ENCODE results near the gene CCR7.
A peak's percentile ranks its signal among the peaks of the same experiment; 100 is the strongest.
"Not testable (repeated sequence)": the region's sequence is repeated elsewhere in the genome, so short reads cannot be mapped to it uniquely, and the experiment has no call there.

The CCR7 gene

GRCh38 chr17:40576113-40576740, 11.0 kb upstream of the CCR7 start:
- H3K4me3 Mint-ChIP-seq = no peak overlapping the region
- peak overlapping the region; percentile 85 for H3K27ac Mint-ChIP-seq
- peaks cover 64% of the 10 kb centered on the region for H3K4me1 Mint-ChIP-seq
- peaks cover 27% of the 10 kb centered on the region for H3K36me3 Mint-ChIP-seq
- ATAC-seq = no peak
- no peaks in the 10 kb centered on the region for H3K27me3 Mint-ChIP-seq
- peaks cover 13% of the 10 kb centered on the region for H3K9me3 Mint-ChIP-seq

GRCh38 chr17:40574292-40574691, 9.0 kb upstream of the CCR7 start:
- peaks cover 14% of the 10 kb centered on the region for H3K9me3 Mint-ChIP-seq
- no peaks in the 10 kb centered on the region for H3K27me3 Mint-ChIP-seq
- peaks cover 58% of the 10 kb centered on the region for H3K4me1 Mint-ChIP-seq
- no peak for ATAC-seq
- peaks cover 32% of the 10 kb centered on the region for H3K36me3 Mint-ChIP-seq
- H3K4me3 Mint-ChIP-seq = no peak overlapping the region
- no peak overlapping the region for H3K27ac Mint-ChIP-seq

GRCh38 chr17:40572245-40572993, 7.1 kb upstream of the CCR7 start:
- H3K9me3 Mint-ChIP-seq = peaks cover 14% of the 10 kb centered on the region
- not testable (repeated sequence) for H3K4me3 Mint-ChIP-seq, H3K27me3 Mint-ChIP-seq, ATAC-seq
- peaks cover 52% of the 10 kb centered on the region for H3K4me1 Mint-ChIP-seq
- H3K36me3 Mint-ChIP-seq = peaks cover 32% of the 10 kb centered on the region
- peak overlapping the region; percentile 46 for H3K27ac Mint-ChIP-seq

- Mint-ChIP-seq H3K36me3 (peaks cover 45% of the 10 kb centered on the region), H3K4me3 (no peak overlapping the region), H3K27me3 (no peaks in the 10 kb centered on the region), H3K27ac (peak overlapping the region; percentile 49), H3K9me3 (peaks cover 10% of the 10 kb centered on the region), H3K4me1 (peaks cover 55% of the 10 kb centered on the region)
- ATAC-seq = no peak
Observed at GRCh38 chr17:40568074-40568836, 3.0 kb upstream of the CCR7 start.

GRCh38 chr17:40567377-40567776, 2.1 kb upstream of the CCR7 start:
- no peak for ATAC-seq
- H3K4me1 Mint-ChIP-seq = peaks cover 55% of the 10 kb centered on the region
- H3K36me3 Mint-ChIP-seq = peaks cover 47% of the 10 kb centered on the region
- H3K9me3 Mint-ChIP-seq = peaks cover 10% of the 10 kb centered on the region
- no peaks in the 10 kb centered on the region for H3K27me3 Mint-ChIP-seq
- H3K27ac Mint-ChIP-seq = peak overlapping the region; percentile 89
- H3K4me3 Mint-ChIP-seq = no peak overlapping the region

GRCh38 chr17:40565769-40566409, 617 bp upstream of the CCR7 start:
- peak overlapping the region; percentile 92 for H3K4me3 Mint-ChIP-seq
- ATAC-seq = no peak
- H3K27me3 Mint-ChIP-seq = no peaks in the 10 kb centered on the region
- peaks cover 54% of the 10 kb centered on the region for H3K4me1 Mint-ChIP-seq
- no peaks in the 10 kb centered on the region for H3K9me3 Mint-ChIP-seq
- H3K27ac Mint-ChIP-seq = peak overlapping the region; percentile 89
- peaks cover 47% of the 10 kb centered on the region for H3K36me3 Mint-ChIP-seq

GRCh38 chr17:40564195-40564882, 933 bp downstream of the CCR7 start:
- H3K4me1 Mint-ChIP-seq = peaks cover 58% of the 10 kb centered on the region
- no peak for ATAC-seq

GRCh38 chr17:40563220-40564052, 1.8 kb downstream of the CCR7 start:
- H3K27ac Mint-ChIP-seq = peak overlapping the region; percentile 89
- H3K4me3 Mint-ChIP-seq = peak overlapping the region; percentile 92
- ATAC-seq = no peak
- peaks cover 60% of the 10 kb centered on the region for H3K4me1 Mint-ChIP-seq
- no peaks in the 10 kb centered on the region for H3K9me3 Mint-ChIP-seq
- peaks cover 65% of the 10 kb centered on the region for H3K36me3 Mint-ChIP-seq
- no peaks in the 10 kb centered on the region for H3K27me3 Mint-ChIP-seq

More at GRCh38 chr17:40564195-40564882, 933 bp downstream of the CCR7 start:
- peak overlapping the region; percentile 92 for H3K4me3 Mint-ChIP-seq
- H3K9me3 Mint-ChIP-seq = no peaks in the 10 kb centered on the region
- H3K36me3 Mint-ChIP-seq = peaks cover 61% of the 10 kb centered on the region
- H3K27ac Mint-ChIP-seq = peak overlapping the region; percentile 89
- no peaks in the 10 kb centered on the region for H3K27me3 Mint-ChIP-seq

GRCh38 chr17:40562838-40563219, 2.4 kb downstream of the CCR7 start:
- Mint-ChIP-seq H3K4me1 (peaks cover 55% of the 10 kb centered on the region), H3K36me3 (peaks cover 65% of the 10 kb centered on the region), H3K27me3 (no peaks in the 10 kb centered on the region), H3K9me3 (no peaks in the 10 kb centered on the region), H3K4me3 (peak overlapping the region; percentile 92), H3K27ac (peak overlapping the region; percentile 89)
- no peak for ATAC-seq

- Mint-ChIP-seq H3K27ac (peak overlapping the region; percentile 89), H3K27me3 (no peaks in the 10 kb centered on the region), H3K9me3 (no peaks in the 10 kb centered on the region), H3K36me3 (peaks cover 73% of the 10 kb centered on the region), H3K4me3 (peak overlapping the region; percentile 92), H3K4me1 (peaks cover 61% of the 10 kb centered on the region)
- peak; percentile 69 for ATAC-seq
Observed at GRCh38 chr17:40561871-40562611, 3.2 kb downstream of the CCR7 start.

- peak overlapping the region; percentile 89 for H3K27ac Mint-ChIP-seq
- peaks cover 64% of the 10 kb centered on the region for H3K4me1 Mint-ChIP-seq
- peak overlapping the region; percentile 92 for H3K4me3 Mint-ChIP-seq
- no peaks in the 10 kb centered on the region for H3K9me3 Mint-ChIP-seq
- peak; percentile 52 for ATAC-seq
- H3K27me3 Mint-ChIP-seq = no peaks in the 10 kb centered on the region
- H3K36me3 Mint-ChIP-seq = peaks cover 80% of the 10 kb centered on the region
Observed at GRCh38 chr17:40561294-40561870, 3.9 kb downstream of the CCR7 start.

- Mint-ChIP-seq H3K4me1 (peaks cover 64% of the 10 kb centered on the region), H3K27me3 (no peaks in the 10 kb centered on the region), H3K27ac (peak overlapping the region; percentile 89), H3K9me3 (no peaks in the 10 kb centered on the region), H3K36me3 (peaks cover 86% of the 10 kb centered on the region), H3K4me3 (peak overlapping the region; percentile 92)
- peak; percentile 86 for ATAC-seq
Observed at GRCh38 chr17:40560592-40561293, 4.5 kb downstream of the CCR7 start.
